HG03039 (cell line): Measurements from ENCODE around the gene PTAFR.

Source experiments
- ATAC-seq: cut with Tn5 transposase; IDR thresholded peaks from one replicate; pipeline ENCODE4 v1.9.1; 2021; ENCODE audit warnings: mild to moderate bottlenecking, moderate library complexity; ENCODE audit not compliant: unreplicated experiment

PTAFR gene

GRCh38 chr1:28176492-28177470 is at the start of gene PTAFR:
Gene PTAFR, minus strand, starts transcription at chr1:28176690. Its CDS starts 25,669 bp downstream, at chr1:28151021.
- ATAC-seq: no peak

GRCh38 chr1:28213315-28213714 is 36.8 kb upstream of the PTAFR start:
- no peak for ATAC-seq

- no peak for ATAC-seq
Measured at GRCh38 chr1:28209700-28210099, 33.2 kb upstream of the PTAFR start.

GRCh38 chr1:28208818-28209441 is 32.4 kb upstream of the PTAFR start:
- ATAC-seq: no peak

- ATAC-seq: no peak
Measured at GRCh38 chr1:28205243-28205642, 28.8 kb upstream of the PTAFR start.

- ATAC-seq: no peak
Measured at GRCh38 chr1:28200234-28200873, 23.9 kb upstream of the PTAFR start.

GRCh38 chr1:28199328-28200233 is 23.1 kb upstream of the PTAFR start:
- ATAC-seq: peak; percentile 52

- ATAC-seq: no peak
Measured at GRCh38 chr1:28197682-28198415, 21.4 kb upstream of the PTAFR start.

- no peak for ATAC-seq
Measured at GRCh38 chr1:28196330-28196729, 19.8 kb upstream of the PTAFR start.

GRCh38 chr1:28195780-28196179 is 19.3 kb upstream of the PTAFR start:
- no peak for ATAC-seq

- no peak for ATAC-seq
Measured at GRCh38 chr1:28194326-28195035, 18.0 kb upstream of the PTAFR start.

GRCh38 chr1:28193701-28194161 is 17.2 kb upstream of the PTAFR start:
- ATAC-seq: no peak

- ATAC-seq: no peak
Measured at GRCh38 chr1:28190996-28191645, 14.6 kb upstream of the PTAFR start.

- ATAC-seq: no peak
Measured at GRCh38 chr1:28190337-28190979, 14.0 kb upstream of the PTAFR start.

GRCh38 chr1:28185071-28185470 is 8.6 kb upstream of the PTAFR start:
- no peak for ATAC-seq

- ATAC-seq: no peak
Measured at GRCh38 chr1:28180306-28181305, 4.1 kb upstream of the PTAFR start.
